CD4-positive, alpha-beta T cell treated with Interferon gamma for 1 hour (primary cell): Measurements from ENCODE around the gene OTUB1.

Experiments used
- DNase-seq: peaks from one replicate; pipeline ENCODE4 v3.0.0-alpha.2; 2020

Gene OTUB1

GRCh38 chr11:63978551-63979239, 7.5 kb upstream of the OTUB1 start:
- DNase-seq = no peak

GRCh38 chr11:63979426-63979825, 6.8 kb upstream of the OTUB1 start:
- DNase-seq = no peak

- peak; percentile 69 for DNase-seq
These were observed 454 bp upstream of the OTUB1 start for GRCh38 chr11:63985812-63986155.

GRCh38 chr11:63986932-63987513, 785 bp downstream of the OTUB1 start:
- DNase-seq = no peak

DNA sequence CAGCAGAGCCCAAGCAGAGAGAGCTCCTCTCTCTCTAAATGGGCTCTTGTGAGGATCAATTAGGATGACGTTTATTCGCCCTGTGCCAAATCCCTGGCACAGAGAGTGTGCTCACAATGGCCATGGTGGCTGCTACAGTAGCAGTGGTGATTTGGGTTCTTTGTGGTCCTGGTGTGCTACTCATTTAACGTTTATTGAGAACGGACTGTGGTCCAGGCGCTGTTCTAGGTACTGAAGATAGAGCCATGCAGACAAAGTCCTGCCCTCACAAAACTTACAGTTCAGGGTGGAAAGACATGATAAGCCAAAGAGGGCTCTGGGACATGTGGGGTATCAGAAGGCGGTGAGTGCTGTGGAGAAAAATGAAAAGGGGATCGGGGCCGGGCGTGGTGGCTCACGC, 5.3 kb downstream of the OTUB1 start:
- no peak for DNase-seq

DNA sequence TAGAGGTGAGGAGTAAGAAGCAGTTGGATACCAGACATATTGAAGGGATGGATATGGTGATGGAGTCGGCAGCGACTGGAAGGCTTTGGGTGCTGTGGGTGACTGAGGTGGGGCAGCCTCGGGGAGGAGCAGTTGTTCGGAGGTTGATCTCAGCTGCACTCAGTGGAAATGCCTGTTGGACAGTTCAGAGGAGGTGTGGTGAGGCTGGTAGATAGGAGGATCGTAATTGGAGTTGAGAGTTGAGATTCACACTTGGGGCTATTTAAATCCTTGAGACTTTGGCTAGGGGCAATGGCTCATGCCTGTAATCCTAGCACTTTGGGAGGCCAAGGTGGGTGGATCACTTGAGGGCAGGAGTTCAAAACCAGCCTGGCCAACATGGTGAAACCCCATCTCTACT, 6.9 kb downstream of the OTUB1 start:
- DNase-seq = no peak

GRCh38 chr11:63993993-63994392, 7.8 kb downstream of the OTUB1 start:
- DNase-seq = no peak

GRCh38 chr11:63996512-63996911, 10.3 kb downstream of the OTUB1 start:
- no peak for DNase-seq

GRCh38 chr11:63997104-63997700, 11.0 kb downstream of the OTUB1 start:
- DNase-seq = no peak

- DNase-seq = no peak
These were observed 11.6 kb downstream of the OTUB1 start for GRCh38 chr11:63997801-63998337.

- no peak for DNase-seq
These were observed 12.5 kb downstream of the OTUB1 start for GRCh38 chr11:63998558-63999348.

DNA sequence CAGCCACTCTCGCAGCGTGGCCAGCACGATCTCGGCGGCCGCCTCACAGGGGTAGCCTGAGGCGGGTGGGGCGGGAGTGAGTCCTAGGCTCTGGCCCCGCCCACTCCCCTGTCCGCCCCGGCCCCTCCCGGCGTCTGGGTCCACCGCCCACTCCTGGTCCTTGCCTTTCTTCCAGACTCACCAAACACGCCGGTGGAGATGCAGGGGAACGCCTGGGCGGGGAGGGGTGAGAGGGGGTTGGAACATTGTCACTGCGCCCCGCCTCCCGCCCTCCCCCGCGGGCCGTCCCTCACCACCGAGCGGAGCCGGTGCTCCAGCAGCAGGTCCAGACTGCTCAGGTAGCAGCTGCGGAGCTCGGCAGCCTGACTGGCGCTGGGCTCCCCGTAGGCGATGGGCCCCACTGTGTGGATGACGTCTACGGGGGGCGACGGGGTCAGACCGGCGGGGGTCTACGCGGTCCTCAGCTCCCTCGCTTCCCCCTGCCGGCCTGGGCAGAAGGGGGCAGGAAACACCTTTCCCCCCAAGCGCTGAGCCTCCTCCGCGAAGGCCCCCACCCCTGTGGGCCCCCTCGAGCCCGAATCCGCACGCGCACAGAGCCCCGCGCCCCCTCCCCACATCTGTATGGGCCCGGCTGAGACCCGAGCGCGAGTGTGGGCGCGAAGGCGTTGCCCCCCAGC, 13.2 kb downstream of the OTUB1 start:
- DNase-seq = peak; percentile 42

GRCh38 chr11:64000026-64000739, 13.9 kb downstream of the OTUB1 start:
- peak; percentile 77 for DNase-seq

DNA sequence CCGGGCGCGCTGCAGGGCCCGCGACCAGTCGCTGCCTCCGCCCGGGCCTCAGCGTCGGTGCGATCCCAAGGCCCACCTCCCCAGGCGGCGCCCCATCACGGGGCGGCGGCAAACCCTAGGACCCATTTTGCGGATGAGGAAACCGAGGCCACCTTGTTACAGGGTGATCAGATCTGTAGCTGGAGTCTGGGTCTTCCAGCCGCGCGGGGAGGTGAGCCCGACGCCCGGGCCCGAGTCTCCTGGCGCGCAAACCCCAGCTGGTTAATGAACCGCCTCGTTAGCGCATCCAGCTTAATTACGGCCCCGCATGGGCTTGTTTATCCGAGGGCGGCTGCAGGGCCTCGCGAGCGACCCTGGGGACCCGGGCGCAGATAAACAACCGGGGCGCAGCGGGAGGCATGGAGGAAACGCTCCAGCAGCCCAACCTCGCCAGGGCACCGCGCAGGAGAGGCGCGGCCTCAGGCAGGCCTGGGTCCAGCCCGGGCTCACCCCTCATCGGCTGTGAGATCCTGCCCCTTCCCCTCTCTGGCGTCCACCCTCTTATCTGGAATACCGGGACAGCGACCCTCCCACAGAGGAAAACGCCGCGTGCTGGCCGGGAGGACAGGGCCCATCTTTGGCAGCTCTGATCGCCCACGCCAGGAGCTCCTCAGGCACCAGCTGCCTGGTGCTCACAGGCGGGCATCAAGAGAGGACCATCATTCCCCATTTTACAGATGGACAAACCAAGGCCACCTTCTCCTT, 14.7 kb downstream of the OTUB1 start:
- no peak for DNase-seq

DNA sequence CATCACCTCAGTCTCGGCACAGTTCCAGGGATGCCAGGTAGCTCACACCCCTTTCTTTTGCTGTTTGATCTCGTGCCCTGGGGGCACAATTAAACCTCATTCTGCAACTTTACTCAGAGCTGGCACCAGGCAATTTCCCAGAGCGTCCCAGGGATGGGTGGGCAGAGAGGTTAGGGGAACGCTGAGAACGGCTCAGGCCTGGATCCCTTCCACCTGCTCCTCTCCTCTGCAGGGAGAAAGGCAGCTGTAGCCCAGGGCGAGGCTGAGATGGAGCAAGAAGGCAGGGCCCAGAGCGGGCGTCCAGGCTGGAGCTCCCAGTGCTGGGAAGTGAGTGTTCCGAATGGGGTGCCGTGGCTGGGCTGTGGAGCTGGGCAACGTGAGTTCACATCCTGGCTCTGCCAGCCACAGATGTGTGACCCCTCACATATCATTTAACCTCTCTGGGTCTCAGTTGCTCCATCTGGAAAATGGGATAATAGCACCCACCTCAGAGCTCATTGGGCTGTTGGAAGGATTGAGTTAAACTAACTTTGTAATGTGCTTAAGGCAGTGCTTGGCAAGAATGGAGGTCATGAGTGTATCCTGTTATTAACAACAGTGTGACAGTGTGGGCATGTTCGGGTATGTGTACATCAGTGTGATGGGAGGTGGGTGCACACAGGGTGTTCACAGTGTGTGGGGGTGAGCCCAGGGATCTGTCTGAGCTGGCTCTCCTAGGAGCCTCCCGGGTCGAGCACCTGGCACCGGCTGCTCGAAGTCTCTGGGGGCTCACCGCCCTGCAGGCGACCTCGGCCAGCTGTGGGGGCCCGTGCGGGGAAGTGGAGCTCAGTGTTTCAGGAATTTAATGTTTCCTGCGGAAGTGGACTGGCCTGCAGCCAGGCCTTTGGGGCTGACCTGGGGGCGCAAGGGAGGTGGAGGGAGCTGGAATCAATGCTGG, 15.5 kb downstream of the OTUB1 start:
- DNase-seq = no peak

DNA sequence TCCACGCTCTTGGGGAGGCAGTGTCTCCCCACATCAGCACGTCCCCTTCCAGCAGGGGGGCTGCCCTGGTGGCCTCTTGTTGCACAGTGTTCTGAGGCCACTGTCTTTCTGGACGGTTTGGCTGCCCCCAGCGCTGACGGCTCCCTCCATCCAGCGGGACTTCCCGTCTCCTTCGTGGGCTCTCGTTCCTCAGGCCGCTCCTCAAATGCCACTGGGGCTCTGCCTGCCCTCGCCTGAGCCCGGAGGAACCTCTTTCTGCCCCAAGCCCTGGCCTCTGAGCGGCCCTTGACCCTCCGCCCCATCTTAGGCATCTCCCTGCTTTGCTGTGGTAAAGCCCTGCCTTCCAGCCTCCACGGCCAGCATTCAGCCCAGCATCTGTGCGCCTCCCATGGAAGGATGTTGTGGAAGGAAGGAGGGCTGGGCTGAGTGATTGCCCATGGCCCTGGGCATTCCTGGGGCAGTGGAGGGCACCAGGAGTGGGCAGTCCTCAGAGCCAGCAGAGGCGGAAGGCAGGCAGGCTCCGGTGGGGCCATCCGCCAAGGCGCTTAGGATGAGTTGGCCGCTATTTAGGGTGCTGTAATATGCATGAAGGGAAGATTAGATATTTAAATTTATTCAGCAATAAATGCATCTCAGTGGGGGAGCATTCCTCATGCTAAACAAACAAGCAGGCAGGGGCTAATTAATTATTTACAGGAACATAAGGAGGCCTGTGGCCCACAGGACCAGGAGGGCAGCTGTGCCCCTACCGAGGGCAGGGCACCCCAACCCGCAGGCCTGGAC, 17.8 kb downstream of the OTUB1 start:
- DNase-seq = no peak

DNA sequence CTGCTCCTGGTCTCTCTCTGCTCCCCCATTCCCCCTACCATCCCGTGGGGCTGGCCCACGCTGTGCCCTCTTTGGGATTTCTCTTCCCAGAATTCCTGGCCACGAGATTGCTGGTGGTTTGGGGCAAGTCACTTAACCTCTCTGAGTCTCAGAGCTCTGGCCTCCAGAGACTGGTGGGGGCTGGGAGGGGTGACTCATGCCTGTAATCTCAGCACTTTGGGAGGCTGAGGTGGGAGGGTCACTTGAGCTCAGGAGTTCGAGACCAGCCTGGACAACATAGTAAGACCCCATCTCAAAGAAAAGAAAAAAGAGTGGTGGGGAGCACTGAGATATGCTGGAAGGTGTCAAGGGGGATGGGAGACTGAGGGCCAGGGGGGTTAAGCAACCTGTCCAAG, 18.3 kb downstream of the OTUB1 start:
- DNase-seq = no peak

- no peak for DNase-seq
These were observed 19.5 kb downstream of the OTUB1 start for GRCh38 chr11:64005691-64006090.

DNA sequence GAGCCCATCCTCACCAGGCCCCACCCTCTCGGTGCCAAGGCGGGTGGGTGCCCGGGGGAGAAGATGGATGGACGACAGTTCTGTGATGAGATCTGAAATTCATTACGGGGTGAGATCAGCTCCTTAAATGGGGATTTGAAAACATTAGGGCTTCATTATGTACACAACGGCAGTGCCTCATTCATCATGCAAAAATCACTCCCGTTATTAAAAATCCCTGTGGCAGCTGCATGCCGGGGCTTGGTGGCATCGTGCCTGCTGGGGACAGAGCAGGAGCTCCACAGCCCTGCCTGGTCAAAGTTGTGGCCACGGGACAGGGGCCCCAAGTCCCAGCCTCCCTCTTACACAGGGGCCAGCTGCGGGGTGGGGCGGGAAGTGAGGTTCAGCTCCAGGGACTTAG, 20.2 kb downstream of the OTUB1 start:
- no peak for DNase-seq
